Activated T-cell treated with anti-CD3 and anti-CD28 coated beads for 4 hours (primary cell): ENCODE results near the gene PCYOX1L.

ENCODE experiments used
- DNase-seq: peaks from one replicate; pipeline ENCODE4 v3.0.0-alpha.2; 2020

The PCYOX1L gene

GRCh38 chr5:149410071-149410470, 52.2 kb downstream of the PCYOX1L start:
- DNase-seq, result no peak

DNA sequence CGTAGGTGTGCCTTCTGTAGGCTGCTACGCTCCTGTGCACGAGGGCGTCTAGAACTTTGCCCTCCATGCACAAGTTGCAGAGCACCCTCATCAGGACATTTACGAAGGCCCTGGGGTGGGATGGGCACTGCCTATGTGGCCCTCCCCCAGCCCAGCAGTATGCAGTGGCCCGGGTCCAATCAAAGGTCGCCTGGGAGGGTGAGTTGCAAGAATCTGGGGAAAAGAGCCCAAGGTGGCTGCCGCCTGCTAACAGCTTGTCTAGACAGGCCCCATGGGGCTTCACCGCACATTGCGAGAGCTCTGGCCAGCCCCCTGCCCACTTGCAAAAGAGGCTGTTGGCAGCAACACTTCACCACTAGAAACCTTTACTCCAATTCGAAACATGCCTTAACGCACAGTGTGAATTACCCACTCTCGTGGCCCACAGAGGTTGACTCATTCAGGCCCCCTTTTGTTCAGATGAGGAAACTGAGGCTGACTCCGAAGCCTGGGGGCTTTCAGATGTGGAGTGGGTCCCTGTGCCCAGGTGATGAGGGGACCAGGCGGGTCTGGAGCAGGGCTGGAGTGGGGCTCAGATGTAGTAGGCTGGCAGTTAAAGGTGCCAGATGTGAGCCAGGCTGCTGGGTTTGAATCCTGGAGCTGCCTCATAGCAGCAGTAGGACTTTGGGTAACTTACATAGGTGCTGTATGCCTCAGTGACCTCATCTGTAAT, 53.0 kb downstream of the PCYOX1L start:
- DNase-seq, result no peak

GRCh38 chr5:149411738-149412519, 54.1 kb downstream of the PCYOX1L start:
- DNase-seq, result no peak

- DNase-seq, result no peak
Measured at GRCh38 chr5:149412783-149413476, 55.1 kb downstream of the PCYOX1L start.

GRCh38 chr5:149413477-149414210, 55.8 kb downstream of the PCYOX1L start:
- DNase-seq, result no peak

DNA sequence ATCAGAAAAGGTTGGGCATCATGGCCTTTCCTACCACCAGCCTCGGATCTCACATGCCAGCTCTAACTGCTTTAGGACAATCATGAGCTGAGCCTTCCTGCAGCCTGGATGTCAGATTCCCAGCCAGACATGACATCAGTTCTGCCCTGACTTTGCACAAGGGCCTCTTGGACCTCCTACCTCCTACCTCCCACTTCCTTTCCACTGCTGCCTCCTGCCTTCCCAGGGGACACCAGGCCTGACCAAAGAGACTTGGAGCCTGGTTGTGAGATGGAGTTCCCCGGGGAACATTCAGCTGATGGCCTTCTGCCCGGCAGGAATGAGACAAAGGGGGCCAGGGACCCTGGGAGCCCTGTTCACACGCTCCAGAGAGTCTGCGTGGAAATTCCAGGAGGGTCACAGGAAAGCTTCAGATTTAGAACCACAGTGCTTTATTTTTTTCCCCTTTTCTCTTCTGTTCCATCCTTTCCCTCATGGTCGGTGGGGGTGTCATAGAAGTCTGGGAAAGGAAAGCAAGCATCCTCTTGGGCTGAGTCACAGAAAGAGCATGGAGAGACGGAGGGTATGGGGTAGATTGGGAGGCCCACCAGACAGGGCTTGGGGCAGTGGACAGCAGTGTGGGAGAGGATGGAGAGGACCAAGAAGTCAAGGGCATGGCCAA, 56.7 kb downstream of the PCYOX1L start:
- no peak for DNase-seq

DNA sequence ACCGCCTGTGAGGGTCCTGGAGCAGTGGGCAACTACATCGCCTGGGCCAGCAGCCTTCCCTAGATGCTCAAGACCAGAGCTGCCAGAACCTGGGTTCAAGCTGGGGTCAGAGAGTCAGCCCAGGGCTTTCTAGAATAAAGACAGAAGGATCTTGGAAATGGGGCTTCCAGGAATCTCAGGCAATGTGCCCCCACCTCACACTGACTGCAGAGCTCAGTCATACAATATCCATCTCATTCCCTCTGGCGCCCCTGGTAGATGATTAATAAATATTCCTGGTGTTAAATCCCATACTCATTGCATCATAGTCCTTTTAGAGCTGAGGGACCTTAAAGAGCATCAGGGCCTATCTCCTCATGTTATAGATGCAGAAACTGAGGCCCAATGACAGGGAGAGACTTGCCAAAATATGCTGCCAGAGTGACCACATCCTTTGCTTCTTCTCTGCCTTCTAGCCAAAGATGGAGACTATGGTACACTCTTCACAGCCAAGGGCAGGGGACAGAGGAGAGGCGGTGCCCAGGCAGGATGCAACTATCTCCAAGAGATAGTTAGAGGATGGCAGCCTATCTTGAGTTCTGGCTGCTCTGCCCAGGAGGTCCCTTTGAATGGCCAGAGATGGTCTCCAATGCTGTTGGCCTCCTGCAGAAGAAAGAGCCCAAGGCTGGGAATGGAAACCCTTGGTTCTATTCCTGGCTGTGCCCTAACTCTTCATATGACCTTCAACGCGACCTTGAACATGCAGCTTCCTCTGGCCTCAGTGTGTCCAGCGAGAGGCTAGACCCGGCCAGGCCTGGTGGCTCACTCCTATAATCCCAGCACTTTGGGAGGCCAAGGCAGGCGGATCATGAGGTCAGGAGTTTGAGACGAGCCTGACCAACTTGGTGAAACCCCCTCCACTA, 57.5 kb downstream of the PCYOX1L start:
- no peak for DNase-seq

- no peak for DNase-seq
Measured at GRCh38 chr5:149416987-149417710, 59.3 kb downstream of the PCYOX1L start.

GRCh38 chr5:149417711-149418368, 60.0 kb downstream of the PCYOX1L start:
- no peak for DNase-seq

- DNase-seq, result no peak
Measured at GRCh38 chr5:149418910-149419531, 61.2 kb downstream of the PCYOX1L start.
